Astrocyte of the spinal cord (primary cell): ENCODE measurements around the gene GRK7.

Experiments used
- DNase-seq: peaks from one replicate; pipeline ENCODE4 v3.0.0; 2011; ENCODE audit warnings: low read depth, low spot score
- H3K4me3 ChIP-seq: 2 replicates; pipeline ENCODE4 v1.5.1; 2011; ENCODE audit warnings: low read depth, mild to moderate bottlenecking, low read length, moderate library complexity
- in situ Hi-C: cut with HindIII; loops from 2 replicates; pipeline ENCODE4 v1.10.0; 2017; ENCODE audit warnings: low sequenced_read_pairs
- TF ChIP-seq, protein P1 (sequence below): IDR thresholded peaks from 2 replicates; pipeline ENCODE4 v1.5.1; 2012; ENCODE audit warnings: low read depth, mild to moderate bottlenecking, low read length, inconsistent platforms

The GRK7 gene

GRCh38 chr3:141737093-141737492 is 26.1 kb upstream of the GRK7 start:
- in situ Hi-C loops, result no loop called here
- DNase-seq, result no peak
- no peak overlapping the region for H3K4me3 ChIP-seq
- TF ChIP-seq, protein P1, sequence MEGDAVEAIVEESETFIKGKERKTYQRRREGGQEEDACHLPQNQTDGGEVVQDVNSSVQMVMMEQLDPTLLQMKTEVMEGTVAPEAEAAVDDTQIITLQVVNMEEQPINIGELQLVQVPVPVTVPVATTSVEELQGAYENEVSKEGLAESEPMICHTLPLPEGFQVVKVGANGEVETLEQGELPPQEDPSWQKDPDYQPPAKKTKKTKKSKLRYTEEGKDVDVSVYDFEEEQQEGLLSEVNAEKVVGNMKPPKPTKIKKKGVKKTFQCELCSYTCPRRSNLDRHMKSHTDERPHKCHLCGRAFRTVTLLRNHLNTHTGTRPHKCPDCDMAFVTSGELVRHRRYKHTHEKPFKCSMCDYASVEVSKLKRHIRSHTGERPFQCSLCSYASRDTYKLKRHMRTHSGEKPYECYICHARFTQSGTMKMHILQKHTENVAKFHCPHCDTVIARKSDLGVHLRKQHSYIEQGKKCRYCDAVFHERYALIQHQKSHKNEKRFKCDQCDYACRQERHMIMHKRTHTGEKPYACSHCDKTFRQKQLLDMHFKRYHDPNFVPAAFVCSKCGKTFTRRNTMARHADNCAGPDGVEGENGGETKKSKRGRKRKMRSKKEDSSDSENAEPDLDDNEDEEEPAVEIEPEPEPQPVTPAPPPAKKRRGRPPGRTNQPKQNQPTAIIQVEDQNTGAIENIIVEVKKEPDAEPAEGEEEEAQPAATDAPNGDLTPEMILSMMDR, result no peak

DNA sequence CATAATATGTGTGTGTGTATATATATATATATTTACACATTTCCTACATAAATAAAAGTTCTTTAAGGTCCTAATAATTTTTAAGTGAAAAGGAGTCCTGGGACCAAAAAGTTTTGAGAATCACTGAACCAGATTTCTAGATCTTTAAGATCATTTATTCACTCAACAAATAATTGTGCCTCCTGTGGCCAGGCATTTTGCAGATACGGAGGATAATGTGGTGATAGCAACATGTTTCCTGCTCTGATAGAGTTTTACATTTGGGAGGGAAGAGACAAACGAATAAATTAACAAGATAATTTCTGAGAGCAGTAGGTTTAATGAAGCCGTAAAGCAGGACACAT is 25.6 kb upstream of the GRK7 start:
- in situ Hi-C loops, result no loop called here
- no peak for DNase-seq
- peak overlapping the region; percentile 39 for H3K4me3 ChIP-seq
- TF ChIP-seq, protein P1, result no peak

DNA sequence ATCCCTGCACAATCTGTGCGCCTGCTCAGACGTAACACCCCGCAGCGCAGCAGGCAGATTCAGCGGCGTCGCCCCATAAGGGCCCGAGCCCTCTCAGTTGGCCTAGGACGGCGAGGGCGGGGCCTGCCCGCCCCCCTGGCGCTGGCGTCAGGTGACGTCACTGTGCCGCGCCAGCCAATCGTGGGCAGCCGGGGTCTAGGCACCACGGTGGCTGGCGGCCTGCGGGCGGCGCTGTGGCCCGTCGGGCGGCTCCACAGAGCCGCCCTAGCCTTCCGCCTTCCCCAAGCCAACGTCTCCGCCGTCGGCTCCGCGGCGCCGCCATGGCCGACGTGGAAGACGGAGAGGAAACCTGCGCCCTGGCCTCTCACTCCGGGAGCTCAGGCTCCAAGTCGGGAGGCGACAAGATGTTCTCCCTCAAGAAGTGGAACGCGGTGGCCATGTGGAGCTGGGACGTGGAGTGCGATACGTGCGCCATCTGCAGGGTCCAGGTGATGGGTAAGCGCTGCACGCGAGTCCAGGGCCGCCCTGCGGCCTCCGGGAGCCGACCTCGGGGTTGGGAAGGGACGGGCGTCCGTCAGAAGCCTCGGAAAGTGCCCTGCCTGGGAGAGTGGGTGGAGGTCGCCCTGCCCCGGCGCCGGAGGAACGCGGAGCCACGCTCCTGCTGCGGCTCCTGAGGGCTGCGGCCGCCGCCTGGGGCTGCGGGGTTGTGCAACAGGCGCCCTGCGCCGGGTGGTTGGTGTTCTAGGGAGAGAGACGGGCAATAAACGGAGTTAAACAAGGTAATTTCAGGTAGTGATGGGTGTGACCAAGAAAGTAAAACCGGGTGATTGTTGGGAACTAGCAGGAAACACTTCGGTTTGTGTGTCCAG is 25.0 kb upstream of the GRK7 start, which contains the start of gene RNF7:
TSS of gene RNF7 (plus strand) at position 277 of the 869 bp plus-strand sequence. CDS start at position 321, 44 bp downstream.
- in situ Hi-C loops, result no loop called here
- TF ChIP-seq, protein P1, result peak; percentile 77
- peak; percentile 96 for DNase-seq
- peak within 1 kb of the TSS; percentile 87 for H3K4me3 ChIP-seq

DNA sequence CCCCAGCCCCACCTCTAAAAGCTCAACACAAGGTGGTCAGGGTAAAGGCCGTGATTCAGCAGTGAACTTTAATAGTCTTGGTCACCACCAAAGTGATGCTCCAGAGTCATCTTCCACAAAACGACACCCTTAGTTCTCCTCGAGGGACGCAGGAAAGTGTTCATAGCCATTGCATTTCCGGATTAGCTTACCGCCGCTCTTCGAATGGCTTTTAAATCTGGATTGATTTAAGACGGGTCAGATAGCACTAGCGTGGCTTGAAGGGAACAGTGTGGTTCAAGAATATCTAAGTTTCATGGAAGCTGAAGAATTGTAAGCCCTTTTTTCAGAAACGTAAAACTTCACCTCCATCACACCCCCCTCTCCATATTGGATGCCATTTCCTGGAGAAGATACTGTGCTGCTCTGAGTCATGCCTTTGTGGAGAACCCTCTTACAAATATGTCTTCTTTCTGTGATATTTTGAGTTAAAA is 24.3 kb upstream of the GRK7 start:
- in situ Hi-C loops, result no loop called here
- peak overlapping the region; percentile 87 for H3K4me3 ChIP-seq
- peak; percentile 63 for DNase-seq
- TF ChIP-seq, protein P1, result no peak

DNA sequence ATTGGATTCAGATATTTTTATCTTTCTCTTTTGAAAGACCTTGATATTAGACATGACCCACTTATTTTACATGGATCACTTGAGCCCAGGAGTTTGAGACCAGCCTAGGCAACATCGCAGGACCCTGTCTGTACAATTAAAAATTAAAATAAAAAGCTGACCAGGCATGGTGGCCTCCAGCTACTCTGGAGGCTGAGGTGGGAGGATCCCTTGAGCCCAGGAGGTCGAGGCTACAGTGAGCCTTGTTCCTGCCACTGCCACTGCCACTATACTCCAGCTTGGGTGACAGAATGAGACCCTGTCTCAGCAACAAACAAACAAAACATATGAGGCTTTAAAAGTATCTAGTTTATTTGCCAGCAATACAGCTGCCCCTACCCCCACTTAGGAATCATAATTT is 23.5 kb upstream of the GRK7 start:
- no peak for DNase-seq
- peak overlapping the region; percentile 87 for H3K4me3 ChIP-seq
- in situ Hi-C loops, result no loop called here
- TF ChIP-seq, protein P1, result no peak

DNA sequence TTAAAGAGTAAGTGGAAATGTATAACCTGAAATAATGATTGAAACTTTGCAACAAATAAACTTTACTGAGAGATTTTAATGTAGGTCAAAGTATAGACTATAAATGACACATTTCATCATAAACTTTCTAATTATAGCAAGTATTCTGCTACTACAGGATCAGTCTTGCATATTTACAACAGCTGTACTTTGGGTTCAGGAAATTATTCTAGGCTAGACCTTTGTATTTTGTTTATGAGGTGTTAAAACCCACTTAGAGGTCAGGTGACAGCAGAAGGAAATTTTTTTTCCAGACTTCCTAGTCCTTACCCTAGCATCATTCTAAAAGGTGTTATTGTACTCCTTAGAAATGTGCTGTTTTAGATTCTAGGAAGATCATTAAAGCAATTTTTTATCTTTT is 22.9 kb upstream of the GRK7 start:
- no peak overlapping the region for H3K4me3 ChIP-seq
- DNase-seq, result no peak
- in situ Hi-C loops, result no loop called here
- TF ChIP-seq, protein P1, result no peak
